HEK293 (cell line): ENCODE data around the gene CDH23.

Source experiments
- CTCF ChIA-PET: fragments of 350-600 bp; formaldehyde crosslinking; extraction: SDS; loops from one replicate; lab custom pipeline; 2021; ENCODE audit warnings: antibody characterized with exemption; lab: Yijun Ruan, JAX
- POLR2A ChIA-PET: fragments of 300-600 bp; formaldehyde crosslinking; extraction: SDS; loops from one replicate; lab custom pipeline; 2020; ENCODE audit warnings: antibody characterized with exemption, inconsistent platforms; lab: Yijun Ruan, JAX
- H3K27ac ChIP-seq: fragments of 200-500 bp; sonication (Bioruptor generic); 2 replicates; pipeline ENCODE4 v1.5.1; 2014; ENCODE audit warnings: low read depth, low read length, control low read depth, inconsistent platforms; ENCODE audit errors: extremely low read depth
- H3K36me3 ChIP-seq, 2 experiments: fragments of 200-500 bp in 1 of 2; sonication (Bioruptor generic) in 1 of 2; 1 replicate in 1 of 2; 2 replicates in 1 of 2; pipeline ENCODE4 v1.5.1; 2014 to 2017; ENCODE audit warnings: inconsistent platforms in 2 of 2, low read length in 2 of 2; ENCODE audit not compliant: control insufficient read depth in 2 of 2, insufficient read depth in 1 of 2
- H3K4me1 ChIP-seq: fragments of 200-500 bp; sonication (Bioruptor generic); 2 replicates; pipeline ENCODE4 v1.5.1; 2014; ENCODE audit warnings: mild to moderate bottlenecking, low read length, inconsistent platforms; ENCODE audit not compliant: control insufficient read depth, insufficient read depth
- H3K4me3 ChIP-seq: 2 replicates; pipeline ENCODE4 v1.5.1; 2011; ENCODE audit warnings: low read depth, mild to moderate bottlenecking, control low read depth, low read length, moderate library complexity
- H3K9me3 ChIP-seq: fragments of 200-500 bp; sonication (Bioruptor generic); 2 replicates; pipeline ENCODE4 v1.5.1; 2014; ENCODE audit warnings: low read depth, low read length, inconsistent platforms; ENCODE audit not compliant: control insufficient read depth, insufficient read depth
- GLIS2 ChIP-seq: fragments of 450-650 bp; formaldehyde crosslinking; IDR thresholded peaks from 2 replicates; pipeline ENCODE4 v1.5.1; 2016; ENCODE audit warnings: missing biosample characterization, missing genetic modification characterization
- MEIS1 ChIP-seq: sonication (generic); formaldehyde crosslinking; IDR thresholded peaks from 2 replicates; pipeline ENCODE4 v1.8.1; 2022; ENCODE audit warnings: missing genetic modification reagents, mild to moderate bottlenecking, borderline replicate concordance
- PATZ1 ChIP-seq: fragments of 450-650 bp; formaldehyde crosslinking; IDR thresholded peaks from 2 replicates; pipeline ENCODE4 v1.5.1; 2016; ENCODE audit warnings: missing biosample characterization, missing genetic modification characterization
- SP2 ChIP-seq: fragments of 450-650 bp; formaldehyde crosslinking; IDR thresholded peaks from 2 replicates; pipeline ENCODE4 v1.5.1; 2016; ENCODE audit warnings: missing biosample characterization, missing genetic modification characterization
- ZBTB1 ChIP-seq: fragments of 450-650 bp; formaldehyde crosslinking; IDR thresholded peaks from 2 replicates; pipeline ENCODE4 v1.5.1; 2016; ENCODE audit warnings: missing biosample characterization, missing genetic modification characterization
- ZBTB11 ChIP-seq: fragments of 450-650 bp; formaldehyde crosslinking; conservative IDR thresholded peaks from 2 replicates; pipeline ENCODE4 v1.5.1; 2016; ENCODE audit warnings: low read depth, missing biosample characterization, missing genetic modification characterization
- ZBTB20 ChIP-seq: fragments of 450-650 bp; formaldehyde crosslinking; IDR thresholded peaks from 2 replicates; pipeline ENCODE4 v1.5.1; 2016; ENCODE audit warnings: missing biosample characterization, missing genetic modification characterization
- ZNF114 ChIP-seq: fragments of 450-650 bp; formaldehyde crosslinking; IDR thresholded peaks from 2 replicates; pipeline ENCODE4 v1.5.0; 2017; ENCODE audit warnings: missing biosample characterization, missing genetic modification characterization
- ZNF146 ChIP-seq: fragments of 450-650 bp; formaldehyde crosslinking; IDR thresholded peaks from 2 replicates; pipeline ENCODE4 v1.5.1; 2016; ENCODE audit warnings: missing biosample characterization, missing genetic modification characterization
- ZNF148 ChIP-seq: fragments of 450-650 bp; formaldehyde crosslinking; IDR thresholded peaks from 2 replicates; pipeline ENCODE4 v1.5.0; 2017; ENCODE audit warnings: missing biosample characterization, missing genetic modification characterization, borderline replicate concordance
- ZNF202 ChIP-seq: fragments of 450-650 bp; formaldehyde crosslinking; IDR thresholded peaks from 2 replicates; pipeline ENCODE4 v1.5.1; 2016; ENCODE audit warnings: missing biosample characterization, missing genetic modification characterization, borderline replicate concordance
- ZNF223 ChIP-seq: fragments of 450-650 bp; formaldehyde crosslinking; IDR thresholded peaks from 2 replicates; pipeline ENCODE4 v1.5.1; 2016; ENCODE audit warnings: missing biosample characterization, missing genetic modification characterization
- ZNF248 ChIP-seq: fragments of 450-650 bp; formaldehyde crosslinking; IDR thresholded peaks from 2 replicates; pipeline ENCODE4 v1.5.1; 2017; ENCODE audit warnings: missing biosample characterization, missing genetic modification characterization
- ZNF280C ChIP-seq: fragments of 450-650 bp; formaldehyde crosslinking; IDR thresholded peaks from 2 replicates; pipeline ENCODE4 v1.5.1; 2016; ENCODE audit warnings: missing biosample characterization, missing genetic modification characterization
- ZNF311 ChIP-seq: fragments of 450-650 bp; formaldehyde crosslinking; IDR thresholded peaks from 2 replicates; pipeline ENCODE4 v1.5.1; 2017; ENCODE audit warnings: missing biosample characterization, missing genetic modification characterization, borderline replicate concordance
- ZNF433 ChIP-seq: fragments of 450-650 bp; formaldehyde crosslinking; IDR thresholded peaks from 2 replicates; pipeline ENCODE4 v1.5.1; 2016; ENCODE audit warnings: missing biosample characterization, missing genetic modification characterization, low read depth
- ZNF48 ChIP-seq: fragments of 450-650 bp; formaldehyde crosslinking; IDR thresholded peaks from 2 replicates; pipeline ENCODE4 v1.5.1; 2016; ENCODE audit warnings: missing biosample characterization, missing genetic modification characterization
- ZNF521 ChIP-seq: fragments of 450-650 bp; formaldehyde crosslinking; IDR thresholded peaks from 2 replicates; pipeline ENCODE4 v1.5.1; 2017; ENCODE audit warnings: missing biosample characterization, mild to moderate bottlenecking, missing genetic modification characterization
- ZNF530 ChIP-seq: fragments of 450-650 bp; formaldehyde crosslinking; IDR thresholded peaks from 2 replicates; pipeline ENCODE4 v1.5.1; 2016; ENCODE audit warnings: low read depth, missing biosample characterization, missing genetic modification characterization
- ZNF544 ChIP-seq: fragments of 450-650 bp; formaldehyde crosslinking; IDR thresholded peaks from 2 replicates; pipeline ENCODE4 v1.5.0; 2017; ENCODE audit warnings: missing biosample characterization, missing genetic modification characterization
- ZNF621 ChIP-seq: fragments of 450-650 bp; formaldehyde crosslinking; IDR thresholded peaks from 2 replicates; pipeline ENCODE4 v1.5.1; 2017; ENCODE audit warnings: missing biosample characterization, missing genetic modification characterization
- ZNF626 ChIP-seq: fragments of 450-650 bp; sonication (Bioruptor Pico); formaldehyde crosslinking; IDR thresholded peaks from 2 replicates; pipeline ENCODE4 v1.5.1; 2018; ENCODE audit warnings: missing biosample characterization, missing genetic modification characterization, inconsistent platforms
- ZNF664 ChIP-seq: fragments of 450-650 bp; formaldehyde crosslinking; IDR thresholded peaks from 2 replicates; pipeline ENCODE4 v1.5.1; 2016; ENCODE audit warnings: missing biosample characterization, missing genetic modification characterization
- ZSCAN23 ChIP-seq: fragments of 450-650 bp; formaldehyde crosslinking; IDR thresholded peaks from 2 replicates; pipeline ENCODE4 v1.5.1; 2016; ENCODE audit warnings: missing biosample characterization, missing genetic modification characterization

Gene CDH23

GRCh38 chr10:71659737-71660136 is 263.0 kb downstream of the CDH23 start:
- no peaks in the 10 kb centered on the region for H3K36me3 ChIP-seq
- POLR2A ChIA-PET: no interaction called here
- CTCF ChIA-PET: interaction anchor here (0.9 to 1.5 kb wide), 3 partner anchors 37 to 50 kb away, joined by 3 to 7 read pairs (median 3); no protein-coding TSS in a partner anchor
- H3K4me1 ChIP-seq: no peaks in the 10 kb centered on the region
- TF ChIP-seq ZNF664 (tag by site-specific recombination) (no peak), ZBTB1 (no peak), ZNF280C (tag by site-specific recombination) (no peak), GLIS2 (tag by site-specific recombination) (no peak), ZNF223 (no peak), ZNF626 (tag by site-specific recombination) (no peak), ZNF544 (tag by site-specific recombination) (no peak), MEIS1 (CRISPR knock-in tag) (no peak), PATZ1 (tag by site-specific recombination) (no peak), ZNF521 (no peak), ZNF202 (no peak), ZNF146 (tag by site-specific recombination) (no peak), ZNF621 (tag by site-specific recombination) (no peak), ZNF311 (no peak), ZNF248 (tag by site-specific recombination) (no peak)
- H3K9me3 ChIP-seq: no peaks in the 10 kb centered on the region
- H3K4me3 ChIP-seq: no peak overlapping the region
- H3K27ac ChIP-seq: no peak overlapping the region

GRCh38 chr10:71660313-71660712 is 263.6 kb downstream of the CDH23 start:
- Histone ChIP-seq H3K4me3 (no peak overlapping the region), H3K4me1 (no peaks in the 10 kb centered on the region), H3K9me3 (no peaks in the 10 kb centered on the region), H3K27ac (no peak overlapping the region), H3K36me3 (no peaks in the 10 kb centered on the region)
- ChIA-PET POLR2A (no interaction called here), CTCF (interaction anchor here (0.6 to 1.5 kb wide), 3 partner anchors 37 to 252 kb away, joined by 3 read pairs; no protein-coding TSS in a partner anchor)
- TF ChIP-seq ZNF114 (tag by site-specific recombination): no peak
- TF ChIP-seq ZNF433 (tag by site-specific recombination): no peak
- TF ChIP-seq PATZ1 (tag by site-specific recombination): no peak
- TF ChIP-seq ZBTB20 (tag by site-specific recombination): no peak
- no peak for TF ChIP-seq ZNF530 (tag by site-specific recombination)
- TF ChIP-seq ZNF148 (tag by site-specific recombination): no peak
- no peak for TF ChIP-seq ZSCAN23 (tag by site-specific recombination)
- TF ChIP-seq ZNF48 (tag by site-specific recombination): no peak
- no peak for TF ChIP-seq ZBTB11 (tag by site-specific recombination)
- TF ChIP-seq ZNF626 (tag by site-specific recombination): no peak
- no peak for TF ChIP-seq SP2 (tag by site-specific recombination)
- TF ChIP-seq MEIS1 (CRISPR knock-in tag): no peak
